Keratinocyte (primary cell): Measurements from ENCODE around the gene RERG. TPM values are rescaled to one million over a fixed set of nuclear protein-coding genes. Genes with fewer than 3 reads are reported as not detected.
A peak's percentile ranks its signal among the peaks of the same experiment; 100 is the strongest.
"Not testable (repeated sequence)": the region's sequence is repeated elsewhere in the genome, so short reads cannot be mapped to it uniquely, and the experiment has no call there.

ENCODE experiments used
- DNase-seq: peaks from one replicate; pipeline ENCODE4 v3.0.0-alpha.2; 2011; ENCODE audit warnings: low read depth, missing footprints, low spot score
- FAIRE-seq: peaks from 2 replicates; lab custom pipeline; 2011; peaks lifted over from hg19 to GRCh38; lab: Jason Lieb, UNC
- H2AFZ ChIP-seq: 2 replicates; pipeline ENCODE4 v1.6.0; 2012; ENCODE audit warnings: low read length, control low read depth, inconsistent platforms; ENCODE audit not compliant: control insufficient read depth
- H3K27ac ChIP-seq: 2 replicates; pipeline ENCODE4 v1.5.1; 2011; ENCODE audit warnings: low read length; ENCODE audit not compliant: control insufficient read depth, insufficient read depth
- H3K27me3 ChIP-seq: 3 replicates; pipeline ENCODE4 v1.6.0; 2011; ENCODE audit warnings: low read length; ENCODE audit not compliant: control insufficient read depth, insufficient read depth; ENCODE audit errors: extremely low read depth
- H3K36me3 ChIP-seq, 2 experiments: 2 replicates in 1 of 2; 3 replicates in 1 of 2; pipeline ENCODE4 v1.5.1; 2011; ENCODE audit warnings: low read length in 2 of 2, mild to moderate bottlenecking in 1 of 2; ENCODE audit not compliant: control insufficient read depth in 2 of 2, insufficient read depth in 2 of 2; ENCODE audit errors: extremely low read depth in 1 of 2
- H3K4me1 ChIP-seq: 3 replicates; pipeline ENCODE4 v1.5.1; 2011; ENCODE audit warnings: low read length; ENCODE audit not compliant: control insufficient read depth, insufficient read depth; ENCODE audit errors: extremely low read depth
- H3K4me2 ChIP-seq: 3 replicates; pipeline ENCODE4 v1.6.0; 2011; ENCODE audit warnings: low read depth, low read length; ENCODE audit not compliant: control insufficient read depth, insufficient read depth; ENCODE audit errors: extremely low read depth
- H3K4me3 ChIP-seq, 3 experiments: fragments of 200-600 bp in 1 of 3; sonication (generic) in 1 of 3; 2 replicates in 2 of 3; 3 replicates in 1 of 3; pipeline ENCODE4 v1.5.1; 2011 to 2016; ENCODE audit warnings: low read length in 3 of 3, mild to moderate bottlenecking in 3 of 3, control low read depth in 2 of 3, inconsistent platforms in 1 of 3, low read depth in 1 of 3, mixed read lengths in 1 of 3, mixed run types in 1 of 3, moderate library complexity in 1 of 3; ENCODE audit not compliant: control insufficient read depth in 2 of 3, insufficient read depth in 2 of 3; ENCODE audit errors: extremely low read depth in 1 of 3
- H3K79me2 ChIP-seq: 2 replicates; pipeline ENCODE4 v1.6.0; 2012; ENCODE audit warnings: low read length; ENCODE audit not compliant: control insufficient read depth, insufficient read depth
- H3K9ac ChIP-seq: 3 replicates; pipeline ENCODE4 v1.6.0; 2011; ENCODE audit warnings: low read length; ENCODE audit not compliant: control insufficient read depth, insufficient read depth; ENCODE audit errors: extremely low read depth
- H3K9me1 ChIP-seq: 3 replicates; pipeline ENCODE4 v1.6.0; 2011; ENCODE audit warnings: low read length; ENCODE audit not compliant: control insufficient read depth, insufficient read depth; ENCODE audit errors: extremely low read depth
- H3K9me3 ChIP-seq: 2 replicates; pipeline ENCODE4 v1.5.1; 2012; ENCODE audit warnings: low read depth, low read length; ENCODE audit not compliant: control insufficient read depth
- H4K20me1 ChIP-seq: 3 replicates; pipeline ENCODE4 v1.6.0; 2011; ENCODE audit warnings: low read length; ENCODE audit not compliant: control insufficient read depth, insufficient read depth; ENCODE audit errors: extremely low read depth
- CTCF ChIP-seq, 3 experiments: IDR thresholded peaks in 1 of 3; conservative IDR thresholded peaks in 1 of 3; optimal IDR thresholded peaks in 1 of 3; 2 replicates in 2 of 3; 3 replicates in 1 of 3; pipeline versions ENCODE3 to v1.5.1; 2011; ENCODE audit warnings: low read length in 3 of 3, mild to moderate bottlenecking in 3 of 3, moderate library complexity in 2 of 3, control low read depth in 1 of 3, inconsistent platforms in 1 of 3; ENCODE audit not compliant: insufficient read depth in 2 of 3; ENCODE audit errors: extremely low read depth in 1 of 3
- EZH2 ChIP-seq: IDR thresholded peaks from one replicate; pipeline ENCODE4 v1.6.1; 2012; ENCODE audit warnings: inconsistent platforms, mild to moderate bottlenecking, low read length, moderate library complexity
- dilution Hi-C: fragments of 300-500 bp; cut with MboI; formaldehyde crosslinking; loops from one replicate; pipeline ENCODE4 v1.7.0; 2020; ENCODE audit warnings: low sequenced_read_pairs; ENCODE audit not compliant: extremely low pct_ligation_motif_present
- polyA plus RNA-seq, 5 experiments: library from polyadenylated mRNA; depleted of rRNA in 3 of 5; stranded (reverse) in 3 of 5; stranded (forward) in 1 of 5; unstranded in 1 of 5; fragments of >200 nt; gene quantifications; 1 replicate in 1 of 5; 2 replicates in 3 of 5; 3 replicates in 1 of 5; pipeline versions ENCODE4 v1.2.1 to v1.2.3, GENCODE V29; 2011 to 2012; ENCODE audit warnings: missing spikeins in 2 of 5, low read depth in 1 of 5, low replicate concordance in 1 of 5

Gene RERG
- polyA plus RNA-seq, 1 donor (not counting 4 experiments of a cell fraction or from before 2014, with no cell fraction given) = not detected

DNA sequence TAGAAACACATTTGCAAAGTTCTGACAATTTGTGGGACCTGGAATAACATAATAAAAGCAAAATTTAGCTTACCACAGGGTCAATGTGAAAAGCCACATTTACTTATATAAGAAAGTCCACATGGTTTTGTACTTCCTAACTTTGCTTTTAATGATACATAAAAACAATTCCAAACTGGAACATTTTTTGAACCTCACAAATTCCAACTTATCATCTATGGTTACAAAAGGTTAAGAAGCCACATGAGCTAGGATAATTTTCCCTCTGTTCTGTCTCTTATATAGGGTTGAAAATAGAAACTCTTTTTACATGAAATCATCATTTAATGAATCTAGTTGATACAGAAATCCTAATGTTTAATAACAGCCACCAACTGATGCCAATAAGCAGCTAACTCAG is 8.9 kb upstream of the RERG start:
- no peak for FAIRE-seq
- H2AFZ ChIP-seq = no peak overlapping the region
- H3K9ac ChIP-seq = no peak overlapping the region
- no peaks in the 10 kb centered on the region for H3K36me3 ChIP-seq
- TF ChIP-seq CTCF (optimal IDR thresholded peaks at IDR 0.05 in 1 of 3, IDR thresholded peaks at IDR 0.05 in 1 of 3, conservative IDR thresholded peaks at IDR 0.05 in 1 of 3; ENCODE audit: extremely low read depth in 1 of 3, insufficient read depth in 2 of 3, low read length in 3 of 3) (no peak), EZH2 (no peak)
- H3K9me3 ChIP-seq = no peaks in the 10 kb centered on the region
- no peak overlapping the region for H3K4me2 ChIP-seq
- H3K27ac ChIP-seq = no peak overlapping the region
- H4K20me1 ChIP-seq = no peaks in the 10 kb centered on the region
- H3K4me3 ChIP-seq = no peak overlapping the region
- peaks cover 5% of the 10 kb centered on the region for H3K27me3 ChIP-seq
- H3K9me1 ChIP-seq = no peaks in the 10 kb centered on the region
- no peaks in the 10 kb centered on the region for H3K79me2 ChIP-seq
- dilution Hi-C loops = no loop called here
- DNase-seq = no peak
- no peaks in the 10 kb centered on the region for H3K4me1 ChIP-seq

DNA sequence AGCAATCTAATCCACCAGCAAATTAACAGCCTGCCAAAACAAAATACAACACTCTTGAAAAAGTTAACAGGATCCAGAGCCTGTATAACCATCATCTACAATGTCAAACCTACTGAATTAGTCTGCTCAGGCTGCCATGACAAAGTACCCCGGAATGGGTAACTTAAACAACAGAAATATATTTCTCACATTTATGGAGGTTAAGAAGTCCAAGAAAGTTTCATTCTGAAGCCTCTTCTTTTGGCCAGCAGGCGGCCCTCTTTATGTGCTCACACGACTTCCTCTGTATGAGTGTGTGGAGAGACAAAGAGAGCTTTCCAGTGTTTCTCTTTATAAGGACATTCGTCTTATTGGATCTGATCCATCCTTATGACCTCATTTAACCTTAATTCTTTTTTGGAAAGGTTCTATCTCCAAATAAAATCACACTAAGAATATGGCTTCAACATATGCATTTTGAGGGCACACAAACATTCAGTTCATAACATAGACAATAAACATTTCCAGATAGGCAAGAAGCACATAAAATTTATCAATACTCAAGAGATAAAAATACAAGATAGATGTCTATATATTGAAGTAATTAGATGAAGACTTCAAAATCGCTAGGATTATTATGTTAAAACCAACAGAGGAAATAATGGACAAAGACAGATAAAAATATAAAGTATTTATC is 5.9 kb upstream of the RERG start:
- Histone ChIP-seq H3K9me3 (no peaks in the 10 kb centered on the region), H3K79me2 (no peaks in the 10 kb centered on the region), H3K4me2 (no peak overlapping the region), H2AFZ (no peak overlapping the region), H3K36me3 (no peaks in the 10 kb centered on the region), H3K27me3 (peaks cover 5% of the 10 kb centered on the region), H4K20me1 (no peaks in the 10 kb centered on the region), H3K4me3 (no peak overlapping the region), H3K9me1 (no peaks in the 10 kb centered on the region), H3K27ac (no peak overlapping the region), H3K9ac (no peak overlapping the region), H3K4me1 (no peaks in the 10 kb centered on the region)
- DNase-seq (no peak), FAIRE-seq (peak; percentile 23)
- dilution Hi-C loops = no loop called here
- TF ChIP-seq EZH2 (no peak), CTCF (optimal IDR thresholded peaks at IDR 0.05 in 1 of 3, IDR thresholded peaks at IDR 0.05 in 1 of 3, conservative IDR thresholded peaks at IDR 0.05 in 1 of 3; ENCODE audit: extremely low read depth in 1 of 3, insufficient read depth in 2 of 3, low read length in 3 of 3) (peak; percentile 51 to 72 (median 66))

GRCh38 chr12:15225863-15226218 is 4.6 kb upstream of the RERG start:
- H3K4me2 ChIP-seq, H3K27ac ChIP-seq, H2AFZ ChIP-seq, DNase-seq, FAIRE-seq, H3K4me1 ChIP-seq, H3K79me2 ChIP-seq, H3K36me3 ChIP-seq, H3K9ac ChIP-seq, H3K9me3 ChIP-seq, H3K4me3 ChIP-seq, H3K27me3 ChIP-seq, H4K20me1 ChIP-seq, dilution Hi-C loops, H3K9me1 ChIP-seq: not testable (repeated sequence)
